ENCODE data around the gene WIPF3. TPM values are rescaled to one million over a fixed set of nuclear protein-coding genes. Genes with fewer than 3 reads are reported as not detected.

Gene WIPF3
- total RNA-seq, 1 donor from 2014 or later = 4.0 TPM

DNA sequence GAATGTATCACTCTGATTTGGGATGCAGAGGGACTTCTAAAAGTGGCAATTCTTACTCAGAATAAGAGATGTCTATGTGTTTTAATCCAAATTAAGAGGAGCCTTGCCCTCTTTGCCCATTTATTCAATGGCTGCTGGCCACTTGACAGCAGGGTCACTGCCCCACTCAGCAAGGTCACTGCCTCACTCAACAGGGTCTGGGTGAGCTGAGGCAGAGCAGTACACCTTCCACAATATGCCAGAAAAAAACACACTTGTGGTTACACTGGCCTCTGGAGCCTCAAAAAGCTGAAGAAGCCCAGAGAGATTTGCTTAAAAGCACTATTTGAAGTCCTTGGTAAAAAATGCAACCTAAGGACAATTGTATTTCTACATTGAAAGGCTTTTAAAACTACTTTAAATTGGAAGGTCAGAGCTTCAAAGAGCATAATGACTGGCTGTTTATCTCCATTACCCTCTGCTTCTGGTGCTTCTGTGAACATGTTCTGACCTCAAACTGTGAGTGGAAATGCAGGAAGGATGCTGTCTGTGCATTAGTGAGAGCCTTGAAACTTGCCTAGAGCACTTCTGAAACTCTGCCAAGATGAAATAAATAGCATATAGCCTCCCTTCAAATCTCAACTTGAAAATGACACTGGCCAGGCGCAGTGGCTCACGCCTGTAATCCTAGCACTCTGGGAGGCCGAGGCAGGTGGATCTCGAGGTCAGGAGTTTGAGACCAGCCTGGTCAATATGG is 35.1 kb upstream of the WIPF3 start:
- Mint-ChIP-seq H3K4me3 (no peak overlapping the region), H3K27ac (ENCODE audit: unreplicated experiment) (no peak overlapping the region), H3K4me1 (peaks cover 4% of the 10 kb centered on the region), H3K36me3 (ENCODE audit: low read depth) (no peaks in the 10 kb centered on the region), H3K9me3 (peaks cover 10% of the 10 kb centered on the region), H3K27me3 (ENCODE audit: low read depth) (peaks cover 5% of the 10 kb centered on the region)
- TF ChIP-seq, protein P1, sequence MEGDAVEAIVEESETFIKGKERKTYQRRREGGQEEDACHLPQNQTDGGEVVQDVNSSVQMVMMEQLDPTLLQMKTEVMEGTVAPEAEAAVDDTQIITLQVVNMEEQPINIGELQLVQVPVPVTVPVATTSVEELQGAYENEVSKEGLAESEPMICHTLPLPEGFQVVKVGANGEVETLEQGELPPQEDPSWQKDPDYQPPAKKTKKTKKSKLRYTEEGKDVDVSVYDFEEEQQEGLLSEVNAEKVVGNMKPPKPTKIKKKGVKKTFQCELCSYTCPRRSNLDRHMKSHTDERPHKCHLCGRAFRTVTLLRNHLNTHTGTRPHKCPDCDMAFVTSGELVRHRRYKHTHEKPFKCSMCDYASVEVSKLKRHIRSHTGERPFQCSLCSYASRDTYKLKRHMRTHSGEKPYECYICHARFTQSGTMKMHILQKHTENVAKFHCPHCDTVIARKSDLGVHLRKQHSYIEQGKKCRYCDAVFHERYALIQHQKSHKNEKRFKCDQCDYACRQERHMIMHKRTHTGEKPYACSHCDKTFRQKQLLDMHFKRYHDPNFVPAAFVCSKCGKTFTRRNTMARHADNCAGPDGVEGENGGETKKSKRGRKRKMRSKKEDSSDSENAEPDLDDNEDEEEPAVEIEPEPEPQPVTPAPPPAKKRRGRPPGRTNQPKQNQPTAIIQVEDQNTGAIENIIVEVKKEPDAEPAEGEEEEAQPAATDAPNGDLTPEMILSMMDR (conservative IDR thresholded peaks at IDR 0.05) = no peak
- DNase-seq (ENCODE audit: low read depth, low spot score) = no peak

DNA sequence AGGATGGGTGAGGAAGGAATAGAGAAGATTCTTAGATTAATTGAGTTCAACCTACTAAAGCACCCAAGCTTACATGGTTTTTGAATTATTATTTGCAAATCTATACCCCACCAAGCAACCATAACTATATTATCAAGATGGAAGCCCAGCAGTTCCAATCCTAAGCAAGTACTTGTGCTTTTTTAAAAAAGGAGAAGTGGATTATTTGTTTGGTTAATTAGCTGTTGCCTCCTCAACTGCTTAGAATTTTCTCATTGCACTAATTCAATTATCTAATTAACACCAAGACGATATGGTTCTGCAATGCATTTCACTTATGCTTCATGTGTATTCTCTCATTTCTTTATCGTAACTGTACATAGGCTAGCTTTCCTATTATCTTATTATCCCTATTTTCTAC is 27.3 kb upstream of the WIPF3 start:
- DNase-seq (ENCODE audit: low read depth, low spot score) = no peak
- peaks cover 3% of the 10 kb centered on the region for H3K36me3 Mint-ChIP-seq (ENCODE audit: low read depth)

DNA sequence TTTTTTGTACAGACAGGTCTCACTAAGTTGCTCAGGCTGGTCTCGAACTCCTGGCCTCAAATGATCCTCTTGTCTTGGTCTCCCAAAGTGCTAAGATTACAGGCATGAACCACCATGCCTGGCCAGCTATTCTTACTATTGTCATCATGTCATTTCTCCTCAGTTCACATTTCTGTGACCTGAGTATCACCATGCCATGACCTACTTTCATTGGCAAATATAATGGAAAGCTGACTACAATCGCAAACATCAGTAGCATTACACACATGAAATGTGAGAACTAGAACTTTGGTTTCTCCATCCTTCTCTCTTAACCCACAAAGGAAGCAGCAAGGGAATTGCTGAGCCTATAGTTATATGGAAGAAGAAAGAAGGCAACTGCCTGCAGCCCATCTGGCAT is 26.0 kb upstream of the WIPF3 start:
- no peak for DNase-seq (ENCODE audit: low read depth, low spot score)
- Mint-ChIP-seq H3K4me3 (no peak overlapping the region), H3K27ac (ENCODE audit: unreplicated experiment) (no peak overlapping the region)

More for the DNA sequence above, 27.3 kb upstream of the WIPF3 start:
- Mint-ChIP-seq H3K4me3 (no peak overlapping the region), H3K4me1 (no peaks in the 10 kb centered on the region), H3K9me3 (peaks cover 11% of the 10 kb centered on the region), H3K27ac (ENCODE audit: unreplicated experiment) (no peak overlapping the region), H3K27me3 (ENCODE audit: low read depth) (peaks cover 27% of the 10 kb centered on the region)
- TF ChIP-seq, protein P1 (conservative IDR thresholded peaks at IDR 0.05) = no peak

DNA sequence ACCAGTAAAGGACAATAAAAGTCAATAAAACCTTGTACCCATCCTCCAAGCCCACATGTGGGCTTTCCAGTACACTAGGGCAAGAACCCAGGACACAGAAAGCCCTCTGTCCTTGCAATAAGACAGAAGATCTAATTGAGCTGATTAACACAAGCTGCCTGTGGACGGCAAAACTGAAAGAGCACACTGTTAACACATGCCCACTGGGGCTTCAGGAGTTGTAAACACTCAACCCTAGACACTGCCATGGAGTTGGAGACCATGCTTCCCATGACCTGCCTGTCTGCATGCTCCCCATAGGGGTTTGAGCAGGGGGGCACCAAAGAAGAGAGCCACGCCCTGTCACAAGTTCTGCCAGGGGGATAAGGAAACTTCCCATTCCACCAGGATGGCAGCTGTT is 22.6 kb upstream of the WIPF3 start:
- peaks cover 3% of the 10 kb centered on the region for H3K36me3 Mint-ChIP-seq (ENCODE audit: low read depth)
- no peak overlapping the region for H3K4me3 Mint-ChIP-seq
- peaks cover 6% of the 10 kb centered on the region for H3K27me3 Mint-ChIP-seq (ENCODE audit: low read depth)
- TF ChIP-seq, protein P1 (conservative IDR thresholded peaks at IDR 0.05) = no peak
- peaks cover 6% of the 10 kb centered on the region for H3K9me3 Mint-ChIP-seq
- H3K4me1 Mint-ChIP-seq = no peaks in the 10 kb centered on the region
- no peak overlapping the region for H3K27ac Mint-ChIP-seq (ENCODE audit: unreplicated experiment)
- no peak for DNase-seq (ENCODE audit: low read depth, low spot score)

More for the DNA sequence above, 26.0 kb upstream of the WIPF3 start:
- TF ChIP-seq, protein P1 (conservative IDR thresholded peaks at IDR 0.05) = no peak
- Mint-ChIP-seq H3K4me1 (no peaks in the 10 kb centered on the region), H3K9me3 (peaks cover 10% of the 10 kb centered on the region), H3K27me3 (ENCODE audit: low read depth) (peaks cover 27% of the 10 kb centered on the region), H3K36me3 (ENCODE audit: low read depth) (peaks cover 3% of the 10 kb centered on the region)

DNA sequence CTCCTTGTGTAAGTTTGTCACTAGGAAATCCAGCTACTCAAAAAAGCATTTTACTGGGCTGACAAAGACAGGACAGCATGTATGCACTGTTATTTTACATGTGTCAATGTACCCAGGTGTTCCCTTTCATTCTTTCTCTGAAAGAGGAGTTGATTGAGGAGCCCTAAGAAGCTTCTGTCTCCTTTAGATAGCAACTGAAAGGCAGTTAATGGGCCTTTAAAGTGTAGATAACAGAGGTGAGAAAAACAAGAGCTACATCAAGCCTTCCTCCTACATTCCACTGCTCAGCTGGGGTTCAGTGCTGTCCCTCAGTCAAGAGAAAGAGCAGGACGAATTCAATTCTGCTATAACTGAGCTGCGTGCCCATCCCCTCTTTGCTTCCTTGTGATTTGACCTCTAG is 12.8 kb upstream of the WIPF3 start:
- TF ChIP-seq, protein P1 (conservative IDR thresholded peaks at IDR 0.05) = no peak
- Mint-ChIP-seq H3K4me3 (no peak overlapping the region), H3K27me3 (ENCODE audit: low read depth) (no peaks in the 10 kb centered on the region), H3K4me1 (no peaks in the 10 kb centered on the region), H3K36me3 (ENCODE audit: low read depth) (no peaks in the 10 kb centered on the region), H3K9me3 (peaks cover 3% of the 10 kb centered on the region), H3K27ac (ENCODE audit: unreplicated experiment) (no peak overlapping the region)
- DNase-seq (ENCODE audit: low read depth, low spot score) = no peak
